ENCODE measurements around the gene MAML2.

The MAML2 gene

GRCh38 chr11:96150609-96151008 is 192.4 kb downstream of the MAML2 start:
- H3K4me3 ChIP-seq (ENCODE audit: low read depth, low read length), result no peak overlapping the region
- TF ChIP-seq CTCF (IDR thresholded peaks at IDR 0.05; ENCODE audit: low read depth, low read length), result no peak

- no peak for TF ChIP-seq CTCF (IDR thresholded peaks at IDR 0.05; ENCODE audit: low read depth, low read length)
Measured at GRCh38 chr11:96149743-96150555, 193.0 kb downstream of the MAML2 start.

GRCh38 chr11:96147906-96148486 is 195.0 kb downstream of the MAML2 start:
- no peak overlapping the region for H3K4me3 ChIP-seq (ENCODE audit: low read depth, low read length)
- TF ChIP-seq CTCF (IDR thresholded peaks at IDR 0.05; ENCODE audit: low read depth, low read length), result no peak

More at GRCh38 chr11:96149743-96150555, 193.0 kb downstream of the MAML2 start:
- H3K4me3 ChIP-seq (ENCODE audit: low read depth, low read length), result no peak overlapping the region

- no peak for TF ChIP-seq CTCF (IDR thresholded peaks at IDR 0.05; ENCODE audit: low read depth, low read length)
- no peak overlapping the region for H3K4me3 ChIP-seq (ENCODE audit: low read depth, low read length)
Measured at GRCh38 chr11:96147186-96147585, 195.8 kb downstream of the MAML2 start.

- TF ChIP-seq CTCF (IDR thresholded peaks at IDR 0.05; ENCODE audit: low read depth, low read length), result no peak
- no peak overlapping the region for H3K4me3 ChIP-seq (ENCODE audit: low read depth, low read length)
Measured at GRCh38 chr11:96146765-96147164, 196.2 kb downstream of the MAML2 start.

- H3K4me3 ChIP-seq (ENCODE audit: low read depth, low read length), result no peak overlapping the region
- no peak for TF ChIP-seq CTCF (IDR thresholded peaks at IDR 0.05; ENCODE audit: low read depth, low read length)
Measured at GRCh38 chr11:96145163-96145585, 197.8 kb downstream of the MAML2 start.

- H3K4me3 ChIP-seq (ENCODE audit: low read depth, low read length), result no peak overlapping the region
- TF ChIP-seq CTCF (IDR thresholded peaks at IDR 0.05; ENCODE audit: low read depth, low read length), result no peak
Measured at GRCh38 chr11:96144553-96144952, 198.4 kb downstream of the MAML2 start.

Measured in WI38 (cell line).